Germinal center (tissue), 1 donor: ENCODE measurements around the gene IRX1.

ENCODE experiments used
- DNase-seq: peaks from one replicate; pipeline ENCODE4 v3.0.0; 2012; ENCODE audit warnings: mixed read lengths, low spot score

IRX1 gene

DNA sequence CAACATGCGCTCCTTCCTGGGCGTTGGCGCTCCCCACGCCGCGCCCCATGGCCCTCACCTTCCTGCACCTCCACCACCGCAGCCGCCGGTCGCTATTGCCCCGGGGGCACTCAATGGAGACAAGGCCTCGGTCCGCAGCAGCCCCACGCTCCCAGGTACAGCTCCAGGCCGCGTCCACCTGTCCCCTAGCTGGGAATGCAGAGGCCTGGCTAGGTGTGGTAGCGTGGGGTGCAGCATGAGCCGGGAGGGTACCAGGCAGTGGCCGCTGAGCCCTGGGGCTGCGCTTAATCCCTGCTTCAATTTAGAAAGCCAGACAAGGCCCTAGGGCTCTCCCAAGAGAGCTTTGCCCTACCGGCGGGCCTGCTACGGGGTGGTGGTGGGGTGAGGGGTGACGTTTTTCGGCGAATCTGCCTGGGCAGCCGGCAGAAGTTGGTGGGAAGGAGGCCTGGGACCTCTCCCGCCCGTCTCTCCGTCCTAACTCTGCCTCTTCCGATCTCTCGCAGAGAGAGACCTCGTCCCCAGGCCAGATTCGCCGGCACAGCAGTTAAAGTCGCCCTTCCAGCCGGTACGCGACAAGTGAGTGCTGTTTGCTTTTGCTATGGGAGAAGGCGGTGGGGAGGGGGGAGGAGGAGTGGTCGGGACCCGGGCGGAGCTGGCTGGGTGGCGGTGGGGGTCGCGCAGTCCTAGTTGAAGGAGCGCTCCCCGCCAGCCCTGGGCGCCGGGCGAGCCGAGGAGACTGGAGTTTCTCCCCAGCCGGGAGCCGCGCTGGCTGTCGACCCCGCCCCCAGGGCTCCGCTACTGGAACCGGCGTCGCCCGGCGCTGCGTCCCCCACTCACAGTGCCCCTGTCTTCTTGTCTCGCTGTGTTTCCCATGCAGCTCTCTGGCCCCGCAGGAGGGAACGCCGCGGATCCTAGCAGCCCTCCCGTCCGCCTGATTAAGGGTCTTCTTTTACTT, 4.8 kb downstream of the IRX1 start:
- DNase-seq, result no peak

GRCh38 chr5:3601061-3601710, 5.6 kb downstream of the IRX1 start:
- DNase-seq, result no peak

GRCh38 chr5:3601911-3602782, 6.5 kb downstream of the IRX1 start:
- DNase-seq, result no peak

GRCh38 chr5:3602785-3603502, 7.3 kb downstream of the IRX1 start:
- no peak for DNase-seq

- DNase-seq, result no peak
Measured at GRCh38 chr5:3604501-3604900, 8.9 kb downstream of the IRX1 start.

GRCh38 chr5:3605298-3606010, 9.8 kb downstream of the IRX1 start:
- no peak for DNase-seq

GRCh38 chr5:3606121-3606831, 10.6 kb downstream of the IRX1 start:
- no peak for DNase-seq

- DNase-seq, result no peak
Measured at GRCh38 chr5:3607541-3608181, 12.0 kb downstream of the IRX1 start.

DNA sequence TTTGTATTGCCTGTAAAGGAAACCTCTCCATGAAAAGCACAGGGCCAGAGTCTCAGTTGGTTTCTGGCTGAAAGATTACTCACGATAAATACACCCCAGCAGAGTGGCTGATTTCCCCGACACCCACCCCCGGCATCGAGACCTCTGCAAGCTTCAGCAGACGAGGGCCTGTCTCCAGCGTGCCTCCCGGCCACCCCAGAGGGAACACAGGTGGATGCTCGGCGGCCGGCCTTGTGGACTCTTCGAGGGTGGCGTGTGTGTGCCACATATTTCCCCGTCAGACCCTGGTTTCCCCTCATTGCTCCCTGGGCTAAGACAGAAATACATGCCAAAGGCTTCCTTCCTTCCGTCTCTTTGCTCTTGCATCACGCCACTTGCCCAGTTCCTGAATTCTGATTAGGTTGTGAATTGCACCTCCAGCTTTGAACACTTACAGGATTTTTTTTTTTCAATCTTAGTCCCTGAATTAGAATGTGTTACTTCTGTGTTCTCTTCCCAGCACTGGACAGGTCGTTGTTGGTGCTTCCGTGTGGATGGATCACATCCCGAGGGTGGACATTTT, 13.6 kb downstream of the IRX1 start:
- no peak for DNase-seq

GRCh38 chr5:3612591-3613042, 17.0 kb downstream of the IRX1 start:
- no peak for DNase-seq

DNA sequence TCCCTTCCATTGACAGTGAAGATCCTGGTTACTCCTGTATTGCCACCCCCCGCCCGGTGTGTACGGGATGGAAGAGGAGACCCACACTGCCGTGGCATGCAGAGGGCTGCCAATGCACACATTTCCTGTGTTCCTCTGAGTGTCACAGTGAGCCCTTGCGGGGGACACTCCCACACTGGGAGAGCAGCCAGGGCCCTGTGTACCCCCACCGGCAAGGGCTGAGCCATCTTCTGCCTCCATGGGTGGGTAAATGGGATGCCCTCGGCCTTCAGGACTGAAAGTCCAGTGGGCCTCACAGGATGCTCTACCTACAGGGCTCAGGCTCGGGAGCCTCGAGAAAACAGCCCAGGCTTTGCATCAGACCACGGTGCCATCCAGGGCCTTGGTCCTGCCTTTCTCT, 18.1 kb downstream of the IRX1 start:
- DNase-seq, result no peak

DNA sequence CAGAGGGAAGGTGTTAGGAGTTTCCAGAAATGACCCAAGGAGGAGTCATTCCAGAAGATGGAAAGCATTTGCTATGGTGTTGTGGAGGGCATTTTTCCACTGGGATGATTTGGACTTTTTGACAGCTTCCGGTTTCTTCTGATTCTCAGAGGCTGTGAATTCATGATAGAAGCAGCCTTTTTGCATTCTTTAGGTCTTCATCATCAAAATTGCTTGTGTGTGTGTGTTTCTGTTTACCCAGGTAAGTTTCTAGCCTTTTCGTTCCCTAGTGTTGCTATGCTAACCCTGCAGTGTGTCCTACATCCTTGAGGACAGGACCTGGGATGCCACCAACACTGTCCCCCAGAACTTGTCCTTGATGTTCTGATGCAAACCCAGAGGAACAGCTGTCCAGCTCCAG, 19.6 kb downstream of the IRX1 start:
- no peak for DNase-seq

- no peak for DNase-seq
Measured at GRCh38 chr5:3615829-3616228, 20.2 kb downstream of the IRX1 start.

GRCh38 chr5:3619579-3619978, 23.9 kb downstream of the IRX1 start:
- no peak for DNase-seq

GRCh38 chr5:3622961-3623360, 27.3 kb downstream of the IRX1 start:
- DNase-seq, result no peak

DNA sequence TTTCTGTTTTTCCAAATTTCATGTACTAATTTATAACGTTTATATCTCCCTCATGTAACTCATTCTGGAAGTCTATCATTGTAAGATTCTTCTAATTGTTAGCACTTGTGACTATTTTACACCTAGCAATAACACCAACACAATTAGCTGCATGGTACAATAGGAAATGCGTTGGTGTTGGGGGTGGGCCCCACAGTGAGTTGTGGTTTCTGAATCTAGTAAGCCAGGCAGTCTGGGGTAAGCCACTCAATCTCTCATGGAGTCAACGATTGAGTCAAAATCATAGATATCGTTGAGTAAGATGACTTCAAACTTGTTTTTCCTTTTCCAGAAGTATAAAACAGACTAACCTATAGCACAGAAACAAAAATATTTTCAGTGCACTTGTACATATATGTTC, 30.0 kb downstream of the IRX1 start:
- DNase-seq, result no peak

GRCh38 chr5:3634061-3634460, 38.4 kb downstream of the IRX1 start:
- DNase-seq, result no peak

GRCh38 chr5:3639175-3639574, 43.5 kb downstream of the IRX1 start:
- no peak for DNase-seq

GRCh38 chr5:3642231-3642630, 46.6 kb downstream of the IRX1 start:
- DNase-seq, result no peak

- no peak for DNase-seq
Measured at GRCh38 chr5:3650320-3650719, 54.7 kb downstream of the IRX1 start.
